HG03442 (cell line): ENCODE data around the gene SLC25A12.
A peak's percentile ranks its signal among the peaks of the same experiment; 100 is the strongest.
"Not testable (repeated sequence)": the region's sequence is repeated elsewhere in the genome, so short reads cannot be mapped to it uniquely, and the experiment has no call there.

ENCODE experiments used
- ATAC-seq: cut with Tn5 transposase; IDR thresholded peaks from one replicate; pipeline ENCODE4 v1.9.1; 2021; ENCODE audit warnings: mild to moderate bottlenecking, moderate library complexity; ENCODE audit not compliant: unreplicated experiment

Gene SLC25A12

GRCh38 chr2:171792157-171792556 lies 101.9 kb downstream of the SLC25A12 start:
- ATAC-seq: no peak

DNA sequence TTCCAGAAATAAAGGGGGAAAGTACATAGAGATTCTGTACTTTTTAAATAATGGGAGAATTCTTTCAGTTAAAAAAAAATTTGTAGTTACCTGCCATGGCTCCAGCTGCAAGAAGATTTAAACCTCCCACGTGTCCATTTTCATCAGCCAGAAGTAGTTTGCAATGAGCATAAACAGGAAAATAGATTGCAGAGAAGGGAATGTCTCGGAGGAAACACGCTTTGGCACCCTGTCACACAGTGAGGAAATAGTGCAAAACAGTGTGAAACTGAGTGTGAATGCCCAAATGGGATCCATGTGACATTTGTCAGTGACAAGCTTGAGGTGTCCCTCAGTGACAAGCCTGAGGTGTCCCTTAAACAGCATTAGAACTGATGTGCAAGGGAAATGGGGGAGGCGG lies 102.7 kb downstream of the SLC25A12 start:
- ATAC-seq: no peak

GRCh38 chr2:171789956-171790355 lies 104.1 kb downstream of the SLC25A12 start:
- ATAC-seq: no peak

GRCh38 chr2:171788316-171788993 lies 105.6 kb downstream of the SLC25A12 start:
- ATAC-seq: no peak

- ATAC-seq: no peak
Measured at GRCh38 chr2:171787333-171788072, 106.5 kb downstream of the SLC25A12 start.

- ATAC-seq: no peak
Measured at GRCh38 chr2:171785450-171785849, 108.6 kb downstream of the SLC25A12 start.

DNA sequence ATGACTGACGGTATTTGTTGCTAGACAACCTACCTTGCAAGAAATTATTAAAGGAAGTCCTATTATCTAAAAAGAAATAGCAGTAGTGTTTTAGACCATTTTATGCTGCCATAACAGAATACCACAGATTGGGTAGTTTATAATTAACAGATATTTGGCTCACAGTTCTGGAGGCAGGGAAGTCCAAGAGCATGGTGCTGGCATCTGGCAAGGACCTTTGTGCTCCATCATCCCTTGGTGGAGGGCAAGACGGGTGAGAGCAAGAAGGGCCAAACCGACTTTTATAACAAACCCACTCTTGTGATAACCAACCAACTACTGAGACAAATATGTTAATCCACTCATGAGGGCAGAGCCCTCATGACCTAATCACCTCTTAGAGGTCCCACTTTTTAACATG lies 115.5 kb downstream of the SLC25A12 start:
- no peak for ATAC-seq

- not testable (repeated sequence) for ATAC-seq
Measured at GRCh38 chr2:171774581-171774980, 119.5 kb downstream of the SLC25A12 start.

- no peak for ATAC-seq
Measured at GRCh38 chr2:171772373-171772772, 121.7 kb downstream of the SLC25A12 start.

DNA sequence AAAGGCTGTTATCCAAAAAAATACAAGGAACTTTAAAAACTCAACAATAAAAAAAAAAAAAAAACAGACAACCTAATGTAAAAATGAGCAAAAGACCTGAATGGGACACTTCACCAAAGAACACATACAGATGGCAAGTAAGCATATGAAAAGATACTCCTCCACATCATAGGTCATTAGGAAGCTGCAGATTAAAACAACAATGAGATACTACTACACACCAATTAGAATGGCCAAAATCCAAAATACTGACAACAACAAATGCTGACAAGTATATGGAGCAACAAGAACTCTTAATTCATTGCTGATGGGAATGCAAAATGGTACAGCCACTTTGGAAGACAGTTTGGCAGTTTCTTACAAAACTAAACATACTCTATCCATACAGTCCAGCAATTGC lies 122.6 kb downstream of the SLC25A12 start:
- ATAC-seq: no peak

GRCh38 chr2:171763602-171764001 lies 130.4 kb downstream of the SLC25A12 start:
- no peak for ATAC-seq

DNA sequence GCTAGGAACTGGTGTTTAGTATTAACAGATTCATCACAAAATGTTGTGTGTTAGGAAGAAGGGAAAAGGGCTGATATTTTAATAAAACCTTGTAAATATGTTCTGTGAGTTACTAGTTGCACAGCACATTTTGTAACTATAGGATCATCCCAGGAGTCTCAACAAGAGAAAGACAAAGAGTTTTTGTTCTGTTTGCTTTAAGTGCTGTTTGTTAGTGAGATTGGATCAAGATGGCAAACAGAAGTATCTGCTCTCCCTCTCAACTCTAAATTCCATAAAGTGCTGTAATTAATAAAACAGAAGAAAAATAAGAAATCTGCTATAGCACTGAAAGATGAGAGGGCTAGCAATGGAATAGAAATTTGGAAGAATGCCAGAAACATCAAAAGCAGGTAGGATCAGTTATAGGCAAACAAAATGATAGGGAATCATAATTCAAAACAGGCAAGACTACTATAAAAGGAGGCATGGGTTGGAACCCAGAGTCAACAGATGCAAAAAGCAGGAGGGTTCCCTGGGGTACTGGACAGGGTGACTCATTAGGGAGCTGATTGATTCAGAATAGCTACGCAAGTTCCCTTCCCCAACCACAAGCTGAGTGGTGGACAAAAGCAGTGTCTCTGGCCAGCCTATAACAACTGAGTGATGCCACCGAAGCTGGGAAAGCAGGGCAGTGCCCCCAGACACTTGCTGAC lies 131.0 kb downstream of the SLC25A12 start:
- no peak for ATAC-seq

DNA sequence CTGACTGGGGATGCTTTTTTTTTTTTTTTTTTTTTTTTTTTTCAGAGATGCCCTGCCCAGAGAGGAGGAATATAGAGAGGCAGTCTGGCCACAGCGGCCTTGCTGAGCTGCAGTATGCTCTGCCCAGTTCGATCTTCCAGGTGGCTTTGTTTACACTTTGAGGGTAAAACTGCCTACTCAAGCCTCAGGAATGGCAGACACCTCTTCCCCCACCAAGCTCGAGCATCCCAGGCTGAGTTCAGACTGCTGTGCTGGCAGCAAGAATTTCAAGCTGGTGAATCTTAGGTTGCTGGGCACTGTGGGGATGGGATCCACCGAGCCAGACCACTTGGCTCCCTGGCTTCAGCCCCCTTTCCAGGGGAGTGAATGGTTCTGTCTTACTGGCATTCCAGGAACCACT lies 132.9 kb downstream of the SLC25A12 start:
- not testable (repeated sequence) for ATAC-seq

DNA sequence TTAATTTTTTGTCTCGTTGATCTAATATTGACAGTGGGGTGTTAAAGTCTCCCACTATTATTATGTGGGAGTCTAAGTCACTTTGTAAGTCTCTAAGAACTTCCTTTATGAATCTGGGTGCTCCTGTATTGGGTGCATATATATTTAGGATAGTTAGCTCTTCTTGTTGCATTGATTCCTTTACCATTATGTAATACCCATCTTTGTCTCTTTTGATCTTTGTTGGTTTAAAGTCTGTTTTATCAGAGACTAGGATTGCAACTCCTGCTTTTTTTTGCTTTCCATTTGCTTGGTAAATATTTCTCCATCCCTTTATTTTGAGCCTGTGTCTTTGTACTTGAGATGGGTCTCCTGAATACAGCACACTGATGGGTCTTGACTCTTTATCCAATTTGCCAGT lies 135.3 kb downstream of the SLC25A12 start:
- ATAC-seq: not testable (repeated sequence)

- ATAC-seq: no peak
Measured at GRCh38 chr2:171754254-171754939, 139.6 kb downstream of the SLC25A12 start.

- no peak for ATAC-seq
Measured at GRCh38 chr2:171747371-171747770, 146.7 kb downstream of the SLC25A12 start.

- no peak for ATAC-seq
Measured at GRCh38 chr2:171745806-171746205, 148.2 kb downstream of the SLC25A12 start.

GRCh38 chr2:171745141-171745540 lies 148.9 kb downstream of the SLC25A12 start:
- ATAC-seq: no peak

DNA sequence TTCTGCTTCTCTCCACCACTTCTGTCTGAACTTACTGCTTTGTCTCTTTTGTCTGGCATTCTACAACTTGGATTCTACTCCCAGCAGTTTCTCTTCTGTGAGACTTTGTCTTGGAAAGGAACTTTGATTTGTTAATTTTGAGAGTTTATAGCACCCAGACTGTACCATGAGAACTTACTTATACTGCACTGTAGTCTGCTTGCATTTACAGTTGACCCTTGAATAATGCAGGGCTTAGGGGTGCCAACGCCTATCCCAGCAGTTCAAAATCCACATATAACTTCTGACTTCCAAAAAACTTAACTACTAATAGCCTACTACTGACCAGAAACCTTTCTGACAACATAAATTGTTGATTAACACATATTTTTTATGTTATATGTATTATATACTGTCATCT lies 151.3 kb downstream of the SLC25A12 start:
- no peak for ATAC-seq

- peak; percentile 49 for ATAC-seq
Measured at GRCh38 chr2:171741189-171741588, 152.9 kb downstream of the SLC25A12 start.

- ATAC-seq: no peak
Measured at GRCh38 chr2:171735991-171736710, 157.9 kb downstream of the SLC25A12 start.
